Transverse colon (tissue), 4 donors: ENCODE results near the gene MAMDC4. TPM values are rescaled to one million over a fixed set of nuclear protein-coding genes. Genes with fewer than 3 reads are reported as not detected.

Experiments
- DNase-seq: peaks from one replicate; pipeline ENCODE4 v3.0.0-alpha.2; 2019
- H3K27ac ChIP-seq, 4 donors: fragments of 200-600 bp; sonication (generic); 2 replicates each; pipeline ENCODE4 v1.5.1; 2016 to 2018; ENCODE audit warnings: inconsistent platforms in 4 of 4
- H3K27me3 ChIP-seq: fragments of 200-600 bp; sonication (generic); 2 replicates; pipeline ENCODE4 v1.5.1; 2017; ENCODE audit warnings: inconsistent platforms
- H3K36me3 ChIP-seq, 4 donors: fragments of 200-600 bp; sonication (generic); 2 replicates each; pipeline ENCODE4 v1.5.1; 2017 to 2019; ENCODE audit warnings: inconsistent platforms in 4 of 4
- H3K4me1 ChIP-seq, 4 donors: fragments of 200-600 bp; sonication (generic); 2 replicates each; pipeline ENCODE4 v1.5.1; 2017 to 2020; ENCODE audit warnings: inconsistent platforms in 4 of 4
- H3K4me3 ChIP-seq, 4 donors: fragments of 200-600 bp; sonication (generic); 1 replicate in 1 of 4; 2 replicates in 3 of 4; pipeline versions ENCODE4 v1.5.1 to v1.6.1; 2017 to 2019; ENCODE audit warnings: inconsistent platforms in 4 of 4
- H3K9me3 ChIP-seq, 2 donors: fragments of 200-600 bp; sonication (generic); 2 replicates each; pipeline ENCODE4 v1.5.1; 2017 to 2019; ENCODE audit warnings: inconsistent platforms in 2 of 2
- CTCF ChIP-seq, 5 experiments: fragments of 200-600 bp in 3 of 5; fragments of 450-650 bp in 2 of 5; sonication (generic) in 3 of 5; IDR thresholded peaks; 1 replicate in 2 of 5; 2 replicates in 3 of 5; pipeline ENCODE4 v1.5.1; 2016 to 2017; ENCODE audit warnings: antibody characterized with exemption in 5 of 5, inconsistent platforms in 3 of 5, mild to moderate bottlenecking in 2 of 5, moderate library complexity in 1 of 5
- EP300 ChIP-seq: sonication (generic); formaldehyde crosslinking; IDR thresholded peaks from one replicate; pipeline ENCODE4 v1.6.1; 2017; ENCODE audit warnings: antibody characterized with exemption, low read depth
- POLR2A ChIP-seq: fragments of 450-650 bp; IDR thresholded peaks from one replicate; pipeline ENCODE4 v1.6.1; 2016; ENCODE audit warnings: antibody characterized with exemption, mild to moderate bottlenecking, moderate library complexity
- POLR2AphosphoS5 ChIP-seq, 3 donors: sonication (generic); formaldehyde crosslinking; IDR thresholded peaks; one replicate each; pipeline ENCODE4 v1.6.1; 2016; ENCODE audit warnings: antibody characterized with exemption in 3 of 3
- whole genome bisulfite sequencing, 2 donors: methylation state at CpG; one replicate each; pipeline ENCODE4 v1.1.5; 2018; ENCODE audit warnings: low coverage in 1 of 2; 5-methylcytosine and 5-hydroxymethylcytosine counted together
- in situ Hi-C, 4 donors: fragments of 200-750 bp; cut with MboI; loops; one replicate each; pipeline versions ENCODE4 v1.15.0 to v1.15.1; 2017; ENCODE audit warnings: low sequenced_read_pairs in 3 of 4, low pct_ligation_motif_present in 1 of 4, low pct_unique_long_range_greater_than_20kb in 1 of 4
- intact Hi-C: fragments of 100-400 bp; cut with DNase I; formaldehyde crosslinking; loops from one replicate; pipeline ENCODE4 v1.15.1; 2023; ENCODE audit warnings: low total_unique reads
- total RNA-seq, 4 donors: library from RNA; depleted of rRNA; stranded (reverse); fragments of >200 nt; gene quantifications; one replicate each; pipeline ENCODE4 v1.1.0, GENCODE V29; 2016

The MAMDC4 gene
- total RNA-seq, 4 donors from 2014 or later: 11.4 to 52.5 (median 23.2) TPM

GRCh38 chr9:136856541-136857141, 4.5 kb downstream of the MAMDC4 start:
- Histone ChIP-seq H3K4me1 (peaks cover 28 to 49% (median 40%) of the 10 kb centered on the region in 4 donors), H3K27ac (peak overlapping the region in 2 of 4 donors; percentile 91 to 92), H3K4me3 (no peak overlapping the region), H3K9me3 (no peaks in the 10 kb centered on the region), H3K27me3 (no peaks in the 10 kb centered on the region), H3K36me3 (peaks cover 0 to 5% (median under 1%) of the 10 kb centered on the region in 4 donors)
- intact Hi-C loops: no loop called here
- no peak for TF ChIP-seq CTCF (IDR thresholded peaks at IDR 0.05)
- TF ChIP-seq EP300: no peak
- TF ChIP-seq POLR2AphosphoS5 (IDR thresholded peaks at IDR 0.05): no peak
- no peak for TF ChIP-seq POLR2A
- peak; percentile 11 for DNase-seq
- in situ Hi-C loops: no loop called here
- 81% methylated on average over 11 of the region's 14 CpGs; no CpG with 5 or more reads in 1 of the 2 donors for WGBS, 2 donors

- intact Hi-C loops (no loop called here), in situ Hi-C loops (no loop called here)
- H3K36me3 ChIP-seq: peaks cover 0 to 8% (median 3%) of the 10 kb centered on the region in 4 donors
- TF ChIP-seq POLR2A (no peak), CTCF (IDR thresholded peaks at IDR 0.05) (no peak), POLR2AphosphoS5 (IDR thresholded peaks at IDR 0.05) (no peak), EP300 (no peak)
- H3K27me3 ChIP-seq: no peaks in the 10 kb centered on the region
- no peaks in the 10 kb centered on the region for H3K9me3 ChIP-seq
- DNase-seq: peak; percentile 9
- peaks cover 28 to 52% (median 40%) of the 10 kb centered on the region in 4 donors for H3K4me1 ChIP-seq
- 79% methylated on average over 14 of the region's 19 CpGs; no CpG with 5 or more reads in 1 of the 2 donors for WGBS, 2 donors
- H3K4me3 ChIP-seq: no peak overlapping the region
- H3K27ac ChIP-seq: peak overlapping the region; percentile 89 to 92 (median 92)
Observed at GRCh38 chr9:136857166-136857565, 5.0 kb downstream of the MAMDC4 start.

GRCh38 chr9:136857581-136858412, 5.7 kb downstream of the MAMDC4 start:
- Histone ChIP-seq H3K27me3 (no peaks in the 10 kb centered on the region), H3K9me3 (no peaks in the 10 kb centered on the region), H3K4me1 (peaks cover 28 to 52% (median 40%) of the 10 kb centered on the region in 4 donors), H3K27ac (peak overlapping the region; percentile 89 to 92 (median 92)), H3K36me3 (peaks cover 0 to 14% (median 6%) of the 10 kb centered on the region in 4 donors), H3K4me3 (no peak overlapping the region)
- TF ChIP-seq POLR2AphosphoS5 (IDR thresholded peaks at IDR 0.05) (peak in 2 of 3 donors; percentile 22 to 64), EP300 (no peak), CTCF (IDR thresholded peaks at IDR 0.05) (peak in 2 of 5 experiments; percentile 23 to 55), POLR2A (peak; percentile 27)
- in situ Hi-C loops (no loop called here), intact Hi-C loops (no loop called here)
- DNase-seq: peak; percentile 83
- 60% methylated on average over 18 of the region's 29 CpGs; no CpG with 5 or more reads in 1 of the 2 donors for WGBS, 2 donors

- TF ChIP-seq POLR2A (no peak), EP300 (no peak), CTCF (IDR thresholded peaks at IDR 0.05) (no peak), POLR2AphosphoS5 (IDR thresholded peaks at IDR 0.05) (no peak)
- Histone ChIP-seq H3K9me3 (no peaks in the 10 kb centered on the region), H3K36me3 (peaks cover 0 to 21% (median 10%) of the 10 kb centered on the region in 4 donors), H3K27me3 (no peaks in the 10 kb centered on the region), H3K4me1 (peaks cover 28 to 52% (median 40%) of the 10 kb centered on the region in 4 donors), H3K27ac (peak overlapping the region; percentile 89 to 92 (median 92)), H3K4me3 (no peak overlapping the region)
- in situ Hi-C loops (no loop called here), intact Hi-C loops (no loop called here)
- no peak for DNase-seq
- WGBS, 2 donors: 72% methylated on average over 14 of the region's 15 CpGs; no CpG with 5 or more reads in 1 of the 2 donors
Observed at GRCh38 chr9:136858452-136858843, 6.3 kb downstream of the MAMDC4 start.
